HG03521 (cell line): ENCODE data around the gene R3HDM2.
"Not testable (repeated sequence)": the region's sequence is repeated elsewhere in the genome, so short reads cannot be mapped to it uniquely, and the experiment has no call there.

ENCODE experiments used
- ATAC-seq: cut with Tn5 transposase; IDR thresholded peaks from one replicate; pipeline ENCODE4 v1.9.1; 2021; ENCODE audit warnings: mild to moderate bottlenecking, moderate library complexity; ENCODE audit not compliant: unreplicated experiment

The R3HDM2 gene

DNA sequence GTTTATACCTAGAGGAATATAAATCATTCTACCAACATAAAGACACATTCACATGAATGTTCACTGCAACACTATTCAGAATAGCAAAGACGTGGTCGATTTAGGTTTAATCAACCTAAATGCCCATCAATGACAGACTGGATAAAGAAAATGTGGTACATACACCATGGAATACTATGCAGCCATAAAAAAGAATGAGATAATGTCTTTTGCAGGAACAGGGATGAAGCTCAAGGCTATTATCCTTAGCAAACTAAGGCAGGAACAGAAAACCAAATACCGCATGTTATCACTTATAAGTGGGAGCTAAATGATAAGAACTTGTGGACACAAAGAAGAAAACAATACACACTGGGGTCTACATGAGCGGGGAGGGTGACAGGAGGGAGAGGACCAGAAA, 94.5 kb downstream of the R3HDM2 start:
- ATAC-seq = not testable (repeated sequence)

DNA sequence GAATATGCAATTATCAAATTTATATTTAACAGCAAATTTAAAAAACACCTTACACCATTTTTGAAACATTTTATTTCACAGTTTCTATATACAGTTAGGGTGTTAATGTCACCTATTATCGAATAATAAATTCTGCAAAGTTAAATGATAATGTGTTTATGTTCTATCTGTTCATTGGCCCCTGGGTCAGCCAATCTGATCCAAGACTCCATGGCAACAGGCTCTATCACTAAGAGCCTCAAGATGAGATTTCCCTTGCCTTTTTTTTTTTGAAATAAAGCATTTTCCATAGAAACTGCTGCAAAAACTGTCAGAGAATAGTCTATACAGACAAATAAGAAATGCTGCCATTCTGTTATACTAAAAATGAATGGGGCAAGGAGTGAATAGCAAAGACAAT, 96.6 kb downstream of the R3HDM2 start:
- no peak for ATAC-seq

GRCh38 chr12:57332646-57333312, 98.1 kb downstream of the R3HDM2 start:
- no peak for ATAC-seq

DNA sequence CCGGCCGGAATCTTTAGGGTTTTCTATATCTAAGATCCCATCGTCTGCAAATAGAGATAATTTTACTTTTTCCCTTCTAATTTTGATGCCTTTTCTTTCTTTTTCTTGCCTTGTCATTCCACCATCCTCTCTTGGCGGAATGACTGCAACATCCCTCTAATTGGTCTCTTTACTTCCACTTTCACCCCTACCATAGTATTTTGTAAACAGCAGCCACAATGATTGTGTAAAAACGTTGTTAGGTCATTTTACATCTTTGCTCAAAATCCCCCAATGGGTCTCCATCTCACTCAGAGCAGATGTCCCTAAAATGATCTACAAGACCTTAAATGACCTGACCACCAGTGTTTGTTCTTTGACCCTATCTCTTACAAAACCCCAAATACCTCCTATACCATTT, 99.9 kb downstream of the R3HDM2 start:
- ATAC-seq = no peak

- no peak for ATAC-seq
These were observed 101.6 kb downstream of the R3HDM2 start for GRCh38 chr12:57329219-57329618.

- no peak for ATAC-seq
These were observed 105.4 kb downstream of the R3HDM2 start for GRCh38 chr12:57325395-57325794.

- ATAC-seq = no peak
These were observed 107.4 kb downstream of the R3HDM2 start for GRCh38 chr12:57323416-57323815.

DNA sequence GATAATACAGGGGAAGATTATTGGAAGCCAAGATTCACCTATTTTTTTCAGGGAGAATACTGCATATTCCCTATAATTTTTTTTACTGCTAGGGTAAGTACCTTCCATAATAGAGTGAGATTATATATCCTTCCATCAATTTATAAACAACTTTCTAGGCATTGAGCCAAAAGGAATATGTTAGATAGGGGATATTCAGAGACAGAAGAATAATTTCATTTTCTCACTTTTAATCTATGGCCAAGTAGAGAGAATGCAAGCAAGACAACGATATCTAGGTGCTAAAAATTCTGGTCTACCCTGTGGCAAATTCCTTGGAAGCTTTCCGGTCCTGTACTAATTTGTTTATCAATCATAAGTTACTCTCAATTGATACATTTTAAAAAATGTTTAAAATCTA, 110.2 kb downstream of the R3HDM2 start:
- no peak for ATAC-seq

DNA sequence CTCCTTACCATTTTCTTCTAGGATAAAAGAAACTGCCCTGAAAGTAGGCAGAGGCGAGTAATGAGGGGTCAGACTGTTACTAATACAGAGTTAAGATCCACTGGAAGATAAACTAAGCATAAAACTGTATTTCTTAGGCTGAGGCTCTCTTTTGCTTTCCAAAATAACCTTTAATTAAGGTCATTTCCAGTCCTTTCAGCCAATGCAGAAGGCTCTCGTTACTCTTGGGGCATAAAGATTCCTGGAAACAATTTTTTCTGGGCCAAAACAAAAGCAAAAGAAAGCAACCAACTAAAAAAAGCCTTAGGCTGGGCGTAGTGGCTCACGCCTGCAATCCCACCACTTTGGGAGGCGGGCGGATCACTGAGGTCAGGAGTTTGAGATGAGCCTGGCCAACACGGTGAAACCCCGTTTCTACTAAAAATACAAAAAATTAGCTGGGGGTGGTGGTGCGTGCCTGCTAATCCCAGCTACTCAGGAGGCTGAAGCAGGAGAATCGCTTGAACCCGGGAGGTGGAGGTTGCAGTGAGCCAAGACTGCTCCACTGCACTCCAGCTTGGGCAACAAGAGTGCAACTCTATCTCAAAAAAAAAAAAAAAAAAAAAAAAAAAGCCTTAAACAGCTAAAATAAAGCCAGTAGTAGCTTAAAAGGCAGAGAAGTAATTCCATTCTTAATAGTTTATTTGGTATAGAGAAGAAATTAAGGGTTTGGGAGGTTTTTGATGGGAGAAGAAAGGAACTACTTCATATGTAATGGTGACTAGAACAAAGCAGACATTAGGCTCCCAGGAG, 111.0 kb downstream of the R3HDM2 start:
- ATAC-seq = no peak

DNA sequence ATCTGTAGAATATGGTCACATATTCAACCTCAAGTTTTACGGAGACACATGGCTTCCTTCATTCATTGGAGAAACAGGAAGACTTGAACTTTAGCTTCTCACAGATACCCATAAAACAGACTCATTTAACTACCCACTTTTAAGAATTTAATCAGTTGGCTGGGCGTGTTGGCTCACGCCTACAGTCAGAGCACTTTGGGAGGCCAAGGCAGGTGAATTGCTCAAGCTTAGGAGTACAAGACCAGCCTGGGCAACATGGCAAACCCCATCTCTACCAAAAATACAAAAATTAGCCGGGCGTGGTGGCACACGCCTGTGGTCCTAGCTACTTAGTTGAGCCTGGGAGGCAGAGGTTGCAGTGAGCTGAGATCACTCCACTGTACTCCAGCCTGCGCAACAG, 115.2 kb downstream of the R3HDM2 start:
- ATAC-seq = no peak

DNA sequence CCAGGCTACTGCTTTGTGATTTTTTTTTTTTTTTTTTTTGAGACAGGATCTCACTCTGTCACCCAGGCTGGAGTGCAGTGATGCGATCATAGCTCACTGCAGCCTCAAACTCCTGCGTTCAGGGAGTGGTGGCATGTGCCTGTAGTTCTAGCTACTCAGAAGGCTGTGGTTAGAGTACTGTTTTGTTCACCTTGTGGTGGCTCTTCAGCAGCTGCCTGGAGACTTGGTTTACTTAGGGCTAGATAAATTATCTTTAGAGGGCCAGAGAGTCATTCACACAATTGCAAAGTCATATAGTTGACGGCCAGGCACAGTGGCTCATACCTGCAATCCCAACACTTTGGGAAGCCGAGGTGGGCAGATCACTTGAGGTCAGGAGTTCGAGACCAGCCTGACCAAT, 118.6 kb downstream of the R3HDM2 start:
- ATAC-seq = not testable (repeated sequence)

GRCh38 chr12:57309420-57309819, 121.4 kb downstream of the R3HDM2 start:
- ATAC-seq = no peak

GRCh38 chr12:57300961-57301584, 129.8 kb downstream of the R3HDM2 start:
- ATAC-seq = no peak

DNA sequence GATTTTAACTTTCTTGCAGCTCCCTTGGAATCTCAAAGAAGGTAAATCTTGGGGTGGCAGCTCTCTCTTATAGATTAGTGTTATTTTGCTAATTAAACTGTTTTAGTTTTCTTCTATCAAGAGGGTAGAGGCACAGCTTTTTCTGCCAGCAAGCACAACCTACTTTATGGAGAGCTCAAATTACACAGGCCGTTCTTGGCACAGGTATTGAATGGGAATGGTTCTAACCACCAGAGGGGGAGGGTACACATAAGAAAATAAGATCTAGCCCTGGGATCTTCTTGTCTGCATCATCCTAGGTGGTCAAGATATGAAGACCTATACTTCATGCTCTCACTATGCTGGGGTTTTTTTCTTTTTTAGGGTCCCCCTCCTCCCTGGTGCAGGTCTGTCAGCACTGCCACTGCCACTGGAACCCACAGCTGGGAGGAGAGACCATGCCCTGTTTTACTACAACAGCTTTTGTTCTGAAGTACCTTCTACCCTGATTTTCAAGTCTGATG, 131.3 kb downstream of the R3HDM2 start:
- ATAC-seq = no peak

DNA sequence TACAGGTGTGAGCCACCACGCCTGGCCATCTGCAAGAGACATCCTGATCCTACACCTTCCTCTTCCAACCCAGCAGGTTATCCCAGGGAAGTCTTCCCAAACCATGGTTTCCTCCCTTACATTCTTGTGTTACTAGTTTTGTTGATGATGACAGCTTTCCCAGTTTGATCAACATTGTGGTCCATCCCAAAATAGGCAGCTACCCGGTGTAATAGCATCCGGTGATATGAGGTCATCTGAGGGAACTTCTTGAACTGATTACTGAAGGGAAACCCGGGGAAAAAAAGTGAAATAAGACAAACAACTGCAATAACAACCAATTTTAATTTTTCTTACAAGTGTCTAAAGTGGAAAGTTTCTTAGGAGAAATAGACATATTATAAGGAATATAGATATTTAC, 134.6 kb downstream of the R3HDM2 start:
- no peak for ATAC-seq

DNA sequence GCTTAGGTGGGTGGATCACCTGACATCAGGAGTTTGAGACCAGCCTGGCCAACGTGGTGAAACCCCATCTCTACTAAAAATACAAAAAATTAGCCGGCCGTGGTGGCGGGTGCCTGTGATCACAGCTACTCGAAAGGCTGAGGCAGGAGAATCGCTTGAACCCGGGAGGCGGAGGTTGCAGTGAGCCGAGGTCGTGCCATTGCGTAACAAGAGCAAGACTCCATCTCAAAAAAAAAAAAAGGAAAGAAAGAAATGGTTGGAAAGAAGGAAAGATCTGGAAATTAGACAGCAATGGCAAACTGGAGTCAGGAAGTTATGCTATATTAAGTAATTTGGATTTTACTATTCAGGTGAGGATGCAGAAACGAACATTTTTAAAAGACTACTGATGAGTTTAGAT, 148.8 kb downstream of the R3HDM2 start:
- not testable (repeated sequence) for ATAC-seq

- ATAC-seq = peak; percentile 90
These were observed 150.4 kb downstream of the R3HDM2 start for GRCh38 chr12:57280211-57281062.

- no peak for ATAC-seq
These were observed 152.1 kb downstream of the R3HDM2 start for GRCh38 chr12:57278465-57279381.

DNA sequence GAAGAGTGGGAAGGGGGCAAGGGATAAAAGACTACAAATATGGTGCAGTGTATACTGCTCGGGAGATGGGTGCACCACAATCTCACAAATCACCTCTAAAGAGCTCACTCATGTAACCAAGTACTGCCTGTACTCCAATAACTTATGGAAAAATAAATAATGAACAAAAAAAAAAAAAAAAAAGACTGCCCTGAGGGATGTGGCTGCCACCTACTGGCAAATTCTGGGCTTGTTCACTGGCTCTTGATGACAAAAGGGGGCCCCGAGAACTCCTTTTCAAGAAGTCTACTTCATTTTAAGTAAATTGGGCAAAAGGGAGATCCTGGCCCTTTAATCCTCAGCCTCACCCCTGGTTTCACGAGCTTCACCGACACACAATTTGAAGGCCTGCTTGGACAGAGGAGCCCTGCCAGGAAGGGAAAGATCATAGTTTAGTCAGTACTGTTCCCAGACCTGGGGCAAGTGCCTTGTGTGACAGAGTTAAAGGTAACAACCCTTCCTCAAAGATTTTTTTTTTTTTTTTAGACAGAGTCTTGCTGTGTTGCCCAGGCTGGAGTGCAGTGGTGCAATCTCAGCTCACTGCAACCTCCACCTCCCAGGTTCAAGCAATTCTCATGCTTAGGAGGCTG, 153.8 kb downstream of the R3HDM2 start:
- ATAC-seq = no peak
